Measurements from ENCODE around the gene FANK1. TPM values are rescaled to one million over a fixed set of nuclear protein-coding genes. Genes with fewer than 3 reads are reported as not detected.

Gene FANK1
- total and polyA plus RNA-seq, 10 donors, result 0.35 to 1.0 (median 0.90) TPM; not detected in 2

DNA sequence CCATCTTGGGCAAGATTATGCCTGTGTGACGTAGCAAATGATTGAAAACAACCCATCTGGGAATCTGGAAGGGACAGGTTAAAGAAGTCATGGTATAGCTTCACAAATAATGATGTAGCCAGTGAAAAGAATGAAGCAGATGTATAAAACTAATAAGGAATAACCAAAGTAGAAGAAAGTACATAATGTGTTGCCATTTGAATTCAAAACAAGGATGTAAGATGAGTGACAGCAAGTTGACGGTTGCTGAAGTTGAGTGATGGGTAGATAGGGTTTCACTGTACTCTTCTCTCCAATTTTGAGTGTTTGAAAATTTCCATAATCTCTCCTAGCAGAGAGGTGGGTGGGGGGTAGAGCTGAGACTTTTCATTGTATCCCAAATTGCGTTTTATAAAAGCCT lies 133.6 kb downstream of the FANK1 start:
- Histone ChIP-seq H3K36me3 (no peaks in the 10 kb centered on the region), H3K9me3 (peaks cover 0 to 45% (median 31%) of the 10 kb centered on the region in 8 donors), H3K4me3 (no peak overlapping the region), H3K27ac (no peak overlapping the region), H3K27me3 (replicated peaks in 1 of 7) (no peaks in the 10 kb centered on the region), H3K4me1 (no peaks in the 10 kb centered on the region)
- DNase-seq, result no peak
- TF ChIP-seq, protein P1, sequence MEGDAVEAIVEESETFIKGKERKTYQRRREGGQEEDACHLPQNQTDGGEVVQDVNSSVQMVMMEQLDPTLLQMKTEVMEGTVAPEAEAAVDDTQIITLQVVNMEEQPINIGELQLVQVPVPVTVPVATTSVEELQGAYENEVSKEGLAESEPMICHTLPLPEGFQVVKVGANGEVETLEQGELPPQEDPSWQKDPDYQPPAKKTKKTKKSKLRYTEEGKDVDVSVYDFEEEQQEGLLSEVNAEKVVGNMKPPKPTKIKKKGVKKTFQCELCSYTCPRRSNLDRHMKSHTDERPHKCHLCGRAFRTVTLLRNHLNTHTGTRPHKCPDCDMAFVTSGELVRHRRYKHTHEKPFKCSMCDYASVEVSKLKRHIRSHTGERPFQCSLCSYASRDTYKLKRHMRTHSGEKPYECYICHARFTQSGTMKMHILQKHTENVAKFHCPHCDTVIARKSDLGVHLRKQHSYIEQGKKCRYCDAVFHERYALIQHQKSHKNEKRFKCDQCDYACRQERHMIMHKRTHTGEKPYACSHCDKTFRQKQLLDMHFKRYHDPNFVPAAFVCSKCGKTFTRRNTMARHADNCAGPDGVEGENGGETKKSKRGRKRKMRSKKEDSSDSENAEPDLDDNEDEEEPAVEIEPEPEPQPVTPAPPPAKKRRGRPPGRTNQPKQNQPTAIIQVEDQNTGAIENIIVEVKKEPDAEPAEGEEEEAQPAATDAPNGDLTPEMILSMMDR (IDR thresholded peaks at IDR 0.05 in 8 of 11, conservative IDR thresholded peaks at IDR 0.05 in 3 of 11), result no peak
- TF ChIP-seq POLR2A (IDR thresholded peaks at IDR 0.05), result no peak
- no peak for TF ChIP-seq POLR2AphosphoS5 (IDR thresholded peaks at IDR 0.05)
- intact Hi-C loops (cut with DNase I; ENCODE audit: low total_unique reads), result no loop called here
- 82 to 94% (median 86%) methylated on average over 3 of the region's 3 CpGs for WGBS, 5 donors

DNA sequence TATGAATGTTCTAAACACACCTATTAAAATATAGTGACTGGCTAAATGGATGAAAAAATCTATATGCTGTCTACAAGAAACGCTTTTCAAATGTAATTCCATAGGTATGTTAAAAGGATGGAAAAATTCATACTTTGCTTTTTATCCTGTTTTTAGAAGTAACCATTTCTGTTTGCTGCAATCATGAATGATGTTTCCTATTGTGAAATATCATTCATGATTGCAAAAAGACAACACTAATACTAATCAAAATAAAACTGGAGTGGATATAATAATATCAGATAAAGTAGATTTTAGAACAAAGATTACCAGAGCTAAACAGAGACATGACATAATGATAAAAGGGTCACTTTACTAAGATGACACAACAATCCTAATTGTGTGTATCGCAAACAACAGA lies 138.2 kb downstream of the FANK1 start:
- Histone ChIP-seq H3K36me3 (no peaks in the 10 kb centered on the region), H3K27me3 (replicated peaks in 1 of 7) (no peaks in the 10 kb centered on the region), H3K4me1 (peaks cover 0 to 8% (median 0%) of the 10 kb centered on the region in 6 donors), H3K4me3 (no peak overlapping the region), H3K9me3 (peaks cover 0 to 21% (median 14%) of the 10 kb centered on the region in 8 donors), H3K27ac (no peak overlapping the region)
- no peak for DNase-seq
- WGBS, 5 donors, result 88 to 99% (median 93%) methylated on average over 2 of the region's 2 CpGs
- intact Hi-C loops (cut with DNase I; ENCODE audit: low total_unique reads), result no loop called here
- TF ChIP-seq, protein P1 (IDR thresholded peaks at IDR 0.05 in 8 of 11, conservative IDR thresholded peaks at IDR 0.05 in 3 of 11), result no peak
- TF ChIP-seq POLR2A (IDR thresholded peaks at IDR 0.05) (no peak), POLR2AphosphoS5 (IDR thresholded peaks at IDR 0.05) (no peak)

DNA sequence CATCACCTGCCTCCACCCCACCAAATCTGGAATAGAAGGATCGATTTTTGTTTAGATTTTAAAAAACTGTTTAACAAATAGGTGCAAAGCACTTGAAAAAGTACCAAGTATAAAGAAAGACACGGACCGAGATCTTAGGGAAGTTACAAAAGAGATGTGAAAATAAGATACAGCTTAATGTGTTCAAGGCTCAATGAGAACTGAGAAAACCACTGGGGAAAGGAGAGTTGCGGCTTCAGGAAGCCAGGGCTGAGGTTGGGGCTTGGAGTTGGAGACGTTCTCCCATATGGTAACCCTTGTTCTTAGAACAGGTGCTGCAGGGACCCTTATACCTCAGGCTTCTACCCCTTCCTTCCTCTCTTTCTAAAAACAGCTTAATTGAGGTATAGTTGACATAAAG lies 140.2 kb downstream of the FANK1 start:
- Histone ChIP-seq H3K4me1 (peaks cover 3 to 17% (median 7%) of the 10 kb centered on the region in 6 donors), H3K36me3 (no peaks in the 10 kb centered on the region), H3K27ac (no peak overlapping the region), H3K27me3 (replicated peaks in 1 of 7) (no peaks in the 10 kb centered on the region), H3K9me3 (peaks cover 0 to 21% (median 14%) of the 10 kb centered on the region in 8 donors), H3K4me3 (no peak overlapping the region)
- intact Hi-C loops (cut with DNase I; ENCODE audit: low total_unique reads), result no loop called here
- TF ChIP-seq, protein P1 (IDR thresholded peaks at IDR 0.05 in 8 of 11, conservative IDR thresholded peaks at IDR 0.05 in 3 of 11), result no peak
- no peak for TF ChIP-seq POLR2A (IDR thresholded peaks at IDR 0.05)
- TF ChIP-seq POLR2AphosphoS5 (IDR thresholded peaks at IDR 0.05), result no peak
- WGBS, 5 donors, result 30 to 53% (median 41%) methylated on average over 5 of the region's 5 CpGs
- DNase-seq, result no peak

DNA sequence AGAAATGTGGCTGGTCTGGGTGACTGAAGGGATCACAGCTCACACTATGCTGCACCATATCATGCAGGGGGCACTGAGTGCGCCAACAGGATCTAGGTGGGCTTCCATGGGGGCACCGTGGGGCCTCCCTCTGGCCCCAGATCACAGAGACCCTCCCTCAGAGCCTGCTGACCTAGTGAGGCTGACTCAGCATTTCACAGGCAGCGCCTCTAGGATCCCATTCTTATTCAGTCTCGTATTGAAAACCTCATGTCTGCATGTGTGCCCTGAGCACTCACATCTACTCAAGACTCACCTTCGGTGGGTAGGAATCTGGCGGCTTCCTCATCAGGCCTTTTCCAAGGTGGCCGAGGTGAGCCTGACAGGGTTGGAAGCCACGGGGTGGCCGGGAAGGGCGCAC lies 141.6 kb downstream of the FANK1 start:
- WGBS, 5 donors, result 76 to 82% (median 78%) methylated on average over 9 to 10 of the region's 10 CpGs
- H3K27ac ChIP-seq, result no peak overlapping the region
- peaks cover 14 to 32% (median 20%) of the 10 kb centered on the region in 6 donors for H3K4me1 ChIP-seq
- DNase-seq, result no peak
- peaks cover 0 to 15% (median 13%) of the 10 kb centered on the region in 8 donors for H3K9me3 ChIP-seq
- H3K36me3 ChIP-seq, result no peaks in the 10 kb centered on the region
- H3K27me3 ChIP-seq (replicated peaks in 1 of 7), result no peaks in the 10 kb centered on the region
- H3K4me3 ChIP-seq, result no peak overlapping the region
- intact Hi-C loops (cut with DNase I; ENCODE audit: low total_unique reads), result no loop called here
- TF ChIP-seq, protein P1 (IDR thresholded peaks at IDR 0.05 in 8 of 11, conservative IDR thresholded peaks at IDR 0.05 in 3 of 11), result no peak

All from spleen (tissue), 11 donors.